ENCODE data around the gene VWA2.

Gene VWA2

GRCh38 chr10:114311023-114311422, 72.0 kb downstream of the VWA2 start:
- no peaks in the 10 kb centered on the region for H3K36me3 ChIP-seq (ENCODE audit: control insufficient read depth, insufficient read depth, low read length)
- no peaks in the 10 kb centered on the region for H3K9me3 ChIP-seq (ENCODE audit: control insufficient read depth, low read length)
- H3K27me3 ChIP-seq (replicated peaks; ENCODE audit: control insufficient read depth, insufficient read depth, low read length, poor library complexity, severe bottlenecking) = no peaks in the 10 kb centered on the region

GRCh38 chr10:114311496-114312209, 72.6 kb downstream of the VWA2 start:
- Histone ChIP-seq H3K4me3 (ENCODE audit: insufficient read depth, low read depth, low read length, poor library complexity, severe bottlenecking) (no peak overlapping the region), H3K9me3 (ENCODE audit: control insufficient read depth, low read length) (no peaks in the 10 kb centered on the region), H3K27me3 (replicated peaks; ENCODE audit: control insufficient read depth, insufficient read depth, low read length, poor library complexity, severe bottlenecking) (no peaks in the 10 kb centered on the region), H3K27ac (ENCODE audit: insufficient read depth, low read length, poor library complexity, severe bottlenecking) (no peak overlapping the region), H3K36me3 (ENCODE audit: control insufficient read depth, insufficient read depth, low read length) (no peaks in the 10 kb centered on the region), H3K4me1 (ENCODE audit: control insufficient read depth, insufficient read depth, low read length, poor library complexity, severe bottlenecking) (no peaks in the 10 kb centered on the region)
- DNase-seq = no peak

More at GRCh38 chr10:114311023-114311422, 72.0 kb downstream of the VWA2 start:
- Histone ChIP-seq H3K4me3 (ENCODE audit: insufficient read depth, low read depth, low read length, poor library complexity, severe bottlenecking) (no peak overlapping the region), H3K4me1 (ENCODE audit: control insufficient read depth, insufficient read depth, low read length, poor library complexity, severe bottlenecking) (no peaks in the 10 kb centered on the region), H3K27ac (ENCODE audit: insufficient read depth, low read length, poor library complexity, severe bottlenecking) (no peak overlapping the region)
- DNase-seq = no peak

- no peaks in the 10 kb centered on the region for H3K9me3 ChIP-seq (ENCODE audit: control insufficient read depth, low read length)
- H3K4me3 ChIP-seq (ENCODE audit: insufficient read depth, low read depth, low read length, poor library complexity, severe bottlenecking) = no peak overlapping the region
- no peaks in the 10 kb centered on the region for H3K4me1 ChIP-seq (ENCODE audit: control insufficient read depth, insufficient read depth, low read length, poor library complexity, severe bottlenecking)
- H3K36me3 ChIP-seq (ENCODE audit: control insufficient read depth, insufficient read depth, low read length) = no peaks in the 10 kb centered on the region
- H3K27me3 ChIP-seq (replicated peaks; ENCODE audit: control insufficient read depth, insufficient read depth, low read length, poor library complexity, severe bottlenecking) = no peaks in the 10 kb centered on the region
- no peak for DNase-seq
- no peak overlapping the region for H3K27ac ChIP-seq (ENCODE audit: insufficient read depth, low read length, poor library complexity, severe bottlenecking)
Measured at GRCh38 chr10:114313139-114313538, 74.1 kb downstream of the VWA2 start.

GRCh38 chr10:114313866-114314265, 74.8 kb downstream of the VWA2 start:
- no peak overlapping the region for H3K4me3 ChIP-seq (ENCODE audit: insufficient read depth, low read depth, low read length, poor library complexity, severe bottlenecking)
- no peak for DNase-seq
- H3K27ac ChIP-seq (ENCODE audit: insufficient read depth, low read length, poor library complexity, severe bottlenecking) = no peak overlapping the region
- H3K36me3 ChIP-seq (ENCODE audit: control insufficient read depth, insufficient read depth, low read length) = no peaks in the 10 kb centered on the region
- H3K4me1 ChIP-seq (ENCODE audit: control insufficient read depth, insufficient read depth, low read length, poor library complexity, severe bottlenecking) = no peaks in the 10 kb centered on the region
- H3K27me3 ChIP-seq (replicated peaks; ENCODE audit: control insufficient read depth, insufficient read depth, low read length, poor library complexity, severe bottlenecking) = no peaks in the 10 kb centered on the region
- no peaks in the 10 kb centered on the region for H3K9me3 ChIP-seq (ENCODE audit: control insufficient read depth, low read length)

GRCh38 chr10:114315566-114316420, 76.7 kb downstream of the VWA2 start:
- no peak overlapping the region for H3K4me3 ChIP-seq (ENCODE audit: insufficient read depth, low read depth, low read length, poor library complexity, severe bottlenecking)
- DNase-seq = no peak
- no peak overlapping the region for H3K27ac ChIP-seq (ENCODE audit: insufficient read depth, low read length, poor library complexity, severe bottlenecking)
- H3K27me3 ChIP-seq (replicated peaks; ENCODE audit: control insufficient read depth, insufficient read depth, low read length, poor library complexity, severe bottlenecking) = no peaks in the 10 kb centered on the region
- H3K9me3 ChIP-seq (ENCODE audit: control insufficient read depth, low read length) = no peaks in the 10 kb centered on the region
- H3K4me1 ChIP-seq (ENCODE audit: control insufficient read depth, insufficient read depth, low read length, poor library complexity, severe bottlenecking) = no peaks in the 10 kb centered on the region
- H3K36me3 ChIP-seq (ENCODE audit: control insufficient read depth, insufficient read depth, low read length) = no peaks in the 10 kb centered on the region

- Histone ChIP-seq H3K27ac (ENCODE audit: insufficient read depth, low read length, poor library complexity, severe bottlenecking) (no peak overlapping the region), H3K4me1 (ENCODE audit: control insufficient read depth, insufficient read depth, low read length, poor library complexity, severe bottlenecking) (no peaks in the 10 kb centered on the region)
Measured at GRCh38 chr10:114316744-114317143, 77.7 kb downstream of the VWA2 start.

GRCh38 chr10:114319406-114320248, 80.6 kb downstream of the VWA2 start:
- H3K4me3 ChIP-seq (ENCODE audit: insufficient read depth, low read depth, low read length, poor library complexity, severe bottlenecking) = no peak overlapping the region
- no peak overlapping the region for H3K27ac ChIP-seq (ENCODE audit: insufficient read depth, low read length, poor library complexity, severe bottlenecking)
- H3K4me1 ChIP-seq (ENCODE audit: control insufficient read depth, insufficient read depth, low read length, poor library complexity, severe bottlenecking) = no peaks in the 10 kb centered on the region
- DNase-seq = no peak
- no peaks in the 10 kb centered on the region for H3K9me3 ChIP-seq (ENCODE audit: control insufficient read depth, low read length)
- no peaks in the 10 kb centered on the region for H3K27me3 ChIP-seq (replicated peaks; ENCODE audit: control insufficient read depth, insufficient read depth, low read length, poor library complexity, severe bottlenecking)
- no peaks in the 10 kb centered on the region for H3K36me3 ChIP-seq (ENCODE audit: control insufficient read depth, insufficient read depth, low read length)

More at GRCh38 chr10:114316744-114317143, 77.7 kb downstream of the VWA2 start:
- no peak for DNase-seq
- Histone ChIP-seq H3K27me3 (replicated peaks; ENCODE audit: control insufficient read depth, insufficient read depth, low read length, poor library complexity, severe bottlenecking) (no peaks in the 10 kb centered on the region), H3K4me3 (ENCODE audit: insufficient read depth, low read depth, low read length, poor library complexity, severe bottlenecking) (no peak overlapping the region), H3K9me3 (ENCODE audit: control insufficient read depth, low read length) (no peaks in the 10 kb centered on the region), H3K36me3 (ENCODE audit: control insufficient read depth, insufficient read depth, low read length) (no peaks in the 10 kb centered on the region)

GRCh38 chr10:114320249-114321116, 81.4 kb downstream of the VWA2 start:
- Histone ChIP-seq H3K4me3 (ENCODE audit: insufficient read depth, low read depth, low read length, poor library complexity, severe bottlenecking) (no peak overlapping the region), H3K36me3 (ENCODE audit: control insufficient read depth, insufficient read depth, low read length) (no peaks in the 10 kb centered on the region), H3K27me3 (replicated peaks; ENCODE audit: control insufficient read depth, insufficient read depth, low read length, poor library complexity, severe bottlenecking) (no peaks in the 10 kb centered on the region), H3K9me3 (ENCODE audit: control insufficient read depth, low read length) (no peaks in the 10 kb centered on the region), H3K27ac (ENCODE audit: insufficient read depth, low read length, poor library complexity, severe bottlenecking) (no peak overlapping the region), H3K4me1 (ENCODE audit: control insufficient read depth, insufficient read depth, low read length, poor library complexity, severe bottlenecking) (no peaks in the 10 kb centered on the region)
- DNase-seq = no peak

GRCh38 chr10:114322344-114322743, 83.3 kb downstream of the VWA2 start:
- Histone ChIP-seq H3K4me1 (ENCODE audit: control insufficient read depth, insufficient read depth, low read length, poor library complexity, severe bottlenecking) (no peaks in the 10 kb centered on the region), H3K9me3 (ENCODE audit: control insufficient read depth, low read length) (no peaks in the 10 kb centered on the region), H3K4me3 (ENCODE audit: insufficient read depth, low read depth, low read length, poor library complexity, severe bottlenecking) (no peak overlapping the region), H3K36me3 (ENCODE audit: control insufficient read depth, insufficient read depth, low read length) (no peaks in the 10 kb centered on the region), H3K27me3 (replicated peaks; ENCODE audit: control insufficient read depth, insufficient read depth, low read length, poor library complexity, severe bottlenecking) (no peaks in the 10 kb centered on the region), H3K27ac (ENCODE audit: insufficient read depth, low read length, poor library complexity, severe bottlenecking) (no peak overlapping the region)
- no peak for DNase-seq

All from effector memory CD4-positive, alpha-beta T cell (primary cell).